Activated CD8-positive, alpha-beta memory T cell treated with anti-CD3 and anti-CD28 coated beads for 48 hours (primary cell): ENCODE data around the gene PVALEF.

Experiments used
- DNase-seq, 3 experiments: peaks; one replicate each; pipeline ENCODE4 v3.0.0-alpha.2; 2020; ENCODE audit warnings: low read depth in 2 of 3, low spot score in 2 of 3

Gene PVALEF

DNA sequence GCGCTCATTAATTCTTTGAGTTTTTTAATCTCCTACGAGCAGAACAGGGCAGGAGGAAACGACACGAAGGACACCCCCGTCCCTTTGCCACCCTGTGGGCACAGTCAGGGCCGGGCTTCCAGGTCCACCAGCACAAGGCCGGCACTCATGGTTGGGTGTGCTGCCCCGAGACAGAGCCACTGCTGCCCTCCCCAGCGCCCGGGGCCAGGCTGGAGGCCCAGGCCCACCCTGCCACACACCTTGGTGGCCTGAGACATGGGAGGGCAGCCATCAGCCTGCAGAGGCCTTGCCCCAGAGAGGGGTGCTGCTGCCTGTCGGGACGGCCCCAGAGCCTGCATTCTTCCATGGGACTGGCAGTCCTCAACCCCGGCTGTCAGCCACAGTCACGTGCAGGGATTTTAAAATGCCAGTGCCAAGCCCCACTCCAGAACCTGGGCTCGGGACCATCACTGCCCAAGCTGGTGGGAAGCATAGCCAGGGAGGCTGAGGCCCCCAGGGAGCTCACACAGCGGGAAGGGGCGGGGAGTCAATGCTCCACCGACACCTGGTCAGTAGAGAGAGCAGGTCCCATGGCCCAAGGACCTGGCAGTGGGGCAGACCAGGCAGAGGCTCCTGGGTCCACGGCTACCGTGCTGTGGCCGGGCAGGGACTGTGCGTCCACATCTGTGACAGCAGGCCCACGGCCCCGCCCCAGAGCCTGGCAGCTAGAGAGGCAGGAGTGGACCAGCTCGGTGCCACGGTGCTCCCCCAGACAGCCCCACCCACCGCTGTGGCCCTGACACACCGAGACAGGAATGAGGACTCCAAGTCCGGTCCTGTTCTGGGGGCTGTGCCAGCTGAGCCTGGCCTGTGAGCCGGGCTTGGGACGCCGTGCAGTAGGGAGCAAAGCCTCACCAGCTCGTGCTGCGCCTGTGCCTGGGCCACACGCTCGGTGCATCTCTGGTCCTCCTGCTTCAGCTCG is 29.9 kb downstream of the PVALEF start:
- DNase-seq = no peak

DNA sequence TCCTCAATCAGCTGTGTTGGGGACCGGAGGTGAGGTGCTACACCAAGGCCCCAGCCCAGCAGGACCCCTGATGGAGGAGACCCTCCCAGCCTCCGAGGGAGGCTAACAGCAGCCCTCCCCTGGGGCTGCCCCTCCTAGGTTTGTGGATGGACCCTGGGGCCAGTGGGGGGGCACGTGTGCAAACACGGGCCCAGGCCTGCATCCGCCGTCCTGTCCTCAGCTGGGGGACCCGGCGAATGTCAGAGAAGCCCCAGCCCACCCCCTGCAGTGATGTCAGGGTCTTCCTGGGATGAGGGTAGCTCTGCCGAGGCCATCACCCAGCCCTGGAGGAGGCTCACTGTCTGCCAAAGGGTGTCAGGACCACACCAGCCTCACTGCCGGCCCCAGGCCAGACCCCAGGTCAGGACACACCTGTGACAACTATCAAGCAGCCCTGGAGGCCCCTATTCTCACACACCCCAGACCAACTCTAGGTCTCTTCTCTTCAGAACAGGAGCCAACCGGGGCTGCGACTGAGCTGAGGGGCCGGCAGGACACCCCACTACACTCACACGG is 30.7 kb downstream of the PVALEF start:
- DNase-seq = no peak

DNA sequence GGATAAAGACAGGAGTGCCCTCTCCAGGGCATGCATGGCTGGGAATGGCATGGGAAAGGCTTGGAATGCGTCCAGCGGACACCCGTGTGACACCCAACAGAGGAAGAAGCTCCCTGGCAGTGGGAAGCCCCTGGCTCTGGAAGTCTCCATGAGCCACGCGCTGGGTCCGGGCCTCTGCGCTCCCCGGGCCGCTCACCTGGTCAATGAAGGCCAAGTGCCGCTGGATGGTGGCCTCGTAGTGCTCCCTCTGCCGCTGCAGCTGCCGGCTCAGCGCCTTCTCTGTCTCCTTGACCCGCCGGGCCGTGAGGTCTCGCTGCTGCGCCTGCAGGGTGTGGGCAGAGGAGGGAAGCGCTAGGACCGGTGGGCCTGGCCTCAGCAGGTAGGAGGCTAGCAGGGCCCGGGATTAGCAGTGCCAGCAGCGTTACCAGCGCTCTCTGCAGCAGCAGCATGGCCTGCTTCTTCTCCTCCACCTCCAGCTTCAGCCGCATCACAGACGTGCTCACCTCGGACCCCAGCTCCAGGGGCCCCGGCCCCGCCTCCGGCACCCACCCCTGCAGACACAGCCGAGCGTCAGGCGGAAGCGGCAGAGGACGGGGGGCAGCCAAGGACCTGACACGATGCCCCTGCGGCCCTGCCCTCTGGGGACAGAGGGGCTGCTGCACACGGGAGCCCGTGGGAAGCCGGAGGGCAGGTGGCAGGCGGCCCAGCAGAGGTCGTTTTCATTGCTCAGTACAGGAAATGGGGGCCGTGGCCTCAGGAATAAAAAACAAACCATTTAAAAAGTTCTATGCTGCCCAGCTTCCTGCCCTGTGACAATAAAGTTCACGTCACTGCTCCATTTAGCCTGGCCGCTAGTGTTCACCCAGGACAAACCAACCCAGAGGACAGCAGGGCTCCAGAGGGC is 31.4 kb downstream of the PVALEF start:
- DNase-seq = no peak

DNA sequence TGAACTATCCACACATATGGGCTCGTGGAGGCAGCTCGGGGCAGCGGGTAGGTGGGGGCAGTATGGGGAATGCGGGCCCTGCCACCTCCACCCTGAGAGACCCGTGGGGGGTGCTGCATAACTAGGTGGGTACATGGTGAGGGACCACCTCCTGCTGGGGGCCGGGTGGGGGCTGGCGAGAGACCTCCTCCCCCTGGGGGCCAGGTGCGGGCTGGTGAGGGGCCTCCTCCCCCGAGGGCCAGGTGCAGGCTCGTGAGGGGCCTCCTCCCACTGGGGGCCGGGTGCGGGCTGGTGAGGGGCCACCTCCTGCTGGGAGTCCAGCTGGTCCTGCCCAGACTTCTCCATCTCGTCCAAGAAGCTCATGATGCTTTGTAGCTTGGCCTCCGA is 32.1 kb downstream of the PVALEF start:
- DNase-seq = no peak

DNA sequence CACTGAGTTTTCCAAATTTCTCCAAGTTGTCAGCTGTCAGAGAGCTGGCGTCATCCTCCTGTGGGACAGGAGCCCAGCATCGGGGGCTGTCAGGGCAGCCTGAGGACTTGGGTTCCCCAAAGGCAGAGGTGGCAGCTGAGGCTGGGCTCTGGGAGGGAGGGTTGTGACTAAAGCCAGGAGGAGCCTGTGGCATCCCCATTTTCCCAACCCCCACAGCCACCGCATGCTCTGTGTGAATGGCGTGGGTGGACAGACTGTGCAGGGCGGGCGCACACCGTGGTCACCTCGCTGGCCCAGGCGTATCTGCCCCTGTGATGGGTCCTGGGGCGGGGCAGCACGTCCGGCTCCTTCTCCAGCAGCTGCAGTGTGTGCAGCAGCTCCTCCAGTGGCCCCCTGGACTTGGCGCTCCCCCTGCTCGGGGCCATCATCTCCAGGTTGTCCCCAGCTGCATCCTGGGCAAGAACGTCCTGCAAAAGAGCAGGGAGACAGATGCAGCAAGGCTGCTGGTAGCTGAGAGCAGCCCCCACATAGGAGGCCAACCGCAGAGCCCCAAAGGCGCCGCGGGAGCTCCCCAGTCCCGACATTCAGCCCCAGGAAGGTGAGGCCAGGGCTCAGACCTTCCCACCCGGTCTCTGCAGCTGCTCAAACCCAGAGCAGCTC is 32.7 kb downstream of the PVALEF start:
- DNase-seq = no peak

DNA sequence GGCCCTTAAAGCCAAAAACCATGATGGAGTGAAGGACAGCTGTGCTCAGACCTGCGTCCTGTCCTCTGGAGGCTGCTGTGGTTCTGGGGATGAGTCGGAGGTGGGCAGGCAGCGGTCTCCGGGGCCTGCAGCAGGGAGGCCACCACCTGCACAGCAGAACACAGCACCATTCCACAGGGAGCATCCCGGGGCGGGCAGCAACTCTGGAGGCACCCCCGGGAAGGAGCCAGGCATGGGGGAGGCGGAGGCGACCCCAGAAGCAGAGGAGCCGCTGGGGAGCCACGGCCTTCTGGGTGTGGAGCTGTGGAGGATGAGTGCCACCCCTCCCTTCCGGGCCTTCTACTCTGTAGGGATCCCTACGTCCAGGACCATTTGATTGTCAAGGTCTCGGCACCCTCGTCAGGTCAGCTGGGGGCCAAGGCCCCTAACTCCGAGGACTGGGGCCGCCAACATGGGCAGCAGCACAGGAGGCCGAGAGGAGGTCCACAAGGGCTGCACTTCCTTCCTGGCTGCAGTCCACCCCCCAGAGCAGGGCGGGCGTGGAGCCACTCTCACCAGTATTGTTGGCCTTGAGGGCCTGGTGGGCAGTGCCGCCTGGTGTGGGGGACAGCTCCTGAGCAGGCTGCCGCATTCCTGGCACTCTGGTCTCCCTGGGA is 33.6 kb downstream of the PVALEF start:
- no peak for DNase-seq

DNA sequence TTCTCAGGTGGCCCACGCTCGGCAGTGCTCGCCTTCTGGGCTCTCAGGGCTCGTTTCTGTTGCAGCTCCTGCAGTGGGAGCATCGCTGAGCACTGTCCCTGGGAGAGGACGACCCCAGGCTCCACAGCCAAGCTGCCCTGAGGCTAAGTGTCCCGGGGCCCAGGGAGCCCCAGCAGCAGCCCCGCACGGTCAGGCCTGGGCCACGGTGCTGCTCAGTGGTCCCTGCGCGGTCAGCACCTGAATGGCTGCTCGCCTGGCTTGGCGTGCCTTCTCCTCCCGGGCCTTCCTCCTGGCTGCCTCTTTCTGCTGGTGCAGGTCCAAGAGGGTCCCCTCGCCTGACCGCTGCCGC is 34.1 kb downstream of the PVALEF start:
- no peak for DNase-seq

DNA sequence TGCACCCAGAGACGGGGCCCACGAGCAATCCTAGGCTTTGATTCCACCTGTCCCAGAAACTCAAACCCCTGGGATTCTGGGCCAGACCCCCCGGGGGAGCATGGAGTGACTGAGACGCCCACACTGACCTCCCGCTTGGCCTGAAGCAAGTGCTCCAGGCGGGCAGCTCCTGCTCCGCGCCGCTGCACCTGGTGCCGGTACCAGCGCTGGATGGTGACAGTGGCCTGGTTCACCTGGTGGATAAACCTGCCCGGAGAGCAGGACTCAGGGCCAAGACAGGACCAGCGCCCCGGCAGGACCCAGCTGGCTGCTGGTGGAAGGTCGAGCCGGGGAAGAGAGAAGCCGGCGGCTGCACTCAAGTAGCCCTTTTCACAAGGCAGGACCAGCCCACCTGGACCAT is 34.9 kb downstream of the PVALEF start:
- DNase-seq = no peak

DNA sequence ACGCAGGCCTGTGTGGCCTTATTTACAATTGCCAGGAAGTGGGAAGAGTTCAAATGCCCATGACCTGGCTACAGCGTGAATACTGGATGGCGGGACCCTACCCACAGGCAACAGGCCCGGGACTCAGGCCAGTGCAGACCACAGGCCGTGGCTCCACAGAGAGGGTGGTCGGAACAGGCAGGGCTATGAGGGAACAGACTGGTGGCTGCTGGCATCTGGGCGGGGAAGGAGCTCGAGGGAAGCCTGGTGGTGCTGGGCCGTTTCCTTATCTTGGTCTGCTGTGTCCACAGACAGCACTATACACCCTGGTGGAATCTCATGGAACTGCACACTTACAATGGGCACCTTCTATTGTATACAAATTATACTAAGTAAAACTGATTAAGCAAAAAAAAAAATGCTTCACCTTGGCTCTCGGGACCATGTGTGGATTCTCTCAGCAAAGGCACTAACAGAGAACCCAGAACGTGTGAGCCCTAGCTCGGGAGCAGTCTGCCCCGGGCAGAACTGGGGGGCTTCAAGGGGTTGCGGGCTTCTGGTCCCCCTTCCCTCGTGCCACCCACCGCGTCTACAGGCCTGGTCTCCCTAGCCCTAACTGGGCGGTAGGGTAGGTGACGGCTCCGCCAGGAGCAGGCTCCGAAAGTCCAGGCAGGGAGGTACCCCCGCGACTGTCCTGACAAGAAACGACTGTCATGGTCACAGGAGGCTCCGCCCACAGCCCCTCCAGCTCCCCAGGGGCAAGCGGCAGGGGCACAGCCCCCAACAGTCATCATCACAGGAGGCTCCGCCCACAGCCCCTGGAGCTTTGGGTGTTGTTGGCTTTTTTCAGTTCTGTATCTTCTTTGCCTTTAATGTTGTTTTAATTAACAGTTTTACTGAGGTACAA is 35.6 kb downstream of the PVALEF start:
- DNase-seq = no peak

DNA sequence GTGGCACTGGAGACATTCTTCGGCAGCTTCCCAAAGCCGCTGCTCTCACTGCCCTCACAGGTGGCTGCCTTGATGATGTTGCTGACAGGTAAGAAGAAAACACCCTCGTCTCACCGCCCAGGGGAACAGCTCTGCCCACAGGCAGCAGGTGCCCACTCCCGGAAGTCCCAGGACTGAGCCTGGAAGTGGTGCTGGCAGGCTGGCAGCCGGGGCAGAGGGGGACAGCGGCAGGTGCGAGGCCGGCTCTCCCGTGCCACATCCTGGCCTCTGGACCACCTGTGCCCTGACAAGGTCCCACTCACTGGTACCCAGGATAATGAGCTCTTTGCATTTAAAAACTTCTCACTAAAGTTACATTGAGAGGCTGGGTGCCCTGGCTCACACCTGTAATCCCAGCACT is 37.0 kb downstream of the PVALEF start:
- no peak for DNase-seq

DNA sequence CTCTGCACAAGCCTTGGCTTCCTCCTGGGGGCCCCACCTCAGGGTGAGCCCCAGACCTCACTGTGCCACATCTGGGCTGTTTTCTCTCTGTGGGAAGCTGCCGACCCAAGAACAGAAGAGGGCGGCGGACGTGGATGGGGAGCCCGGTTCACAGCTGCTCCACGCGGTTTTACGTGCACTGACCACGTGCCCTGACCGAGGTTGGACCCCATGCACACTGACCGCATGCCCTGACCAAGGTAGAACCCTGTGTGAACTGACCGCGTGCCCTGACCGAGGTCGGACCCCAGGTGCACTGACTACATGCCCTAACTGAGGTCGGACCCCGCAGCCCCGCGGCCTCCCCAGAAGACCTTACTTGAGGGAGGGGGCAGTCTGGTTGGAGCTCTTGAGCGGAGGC is 37.8 kb downstream of the PVALEF start:
- no peak for DNase-seq

DNA sequence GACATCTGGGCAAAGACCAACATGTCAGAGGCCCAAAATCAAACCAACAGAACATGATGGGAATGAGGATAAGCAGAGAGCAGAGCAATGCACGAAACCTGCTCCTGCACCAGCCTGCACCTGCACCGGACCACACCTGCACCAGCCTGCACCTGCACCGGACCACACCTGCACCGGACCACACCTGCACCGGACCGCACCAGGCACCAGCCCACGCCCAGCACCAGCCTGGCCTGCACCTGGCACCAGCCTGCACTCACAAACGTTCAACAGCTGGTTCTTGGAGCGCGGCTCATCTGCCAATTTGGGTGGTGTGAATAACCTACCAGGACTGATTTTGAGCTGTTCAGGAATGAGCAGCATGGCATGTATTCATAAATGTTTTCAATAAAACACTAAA is 39.3 kb downstream of the PVALEF start:
- DNase-seq = no peak

DNA sequence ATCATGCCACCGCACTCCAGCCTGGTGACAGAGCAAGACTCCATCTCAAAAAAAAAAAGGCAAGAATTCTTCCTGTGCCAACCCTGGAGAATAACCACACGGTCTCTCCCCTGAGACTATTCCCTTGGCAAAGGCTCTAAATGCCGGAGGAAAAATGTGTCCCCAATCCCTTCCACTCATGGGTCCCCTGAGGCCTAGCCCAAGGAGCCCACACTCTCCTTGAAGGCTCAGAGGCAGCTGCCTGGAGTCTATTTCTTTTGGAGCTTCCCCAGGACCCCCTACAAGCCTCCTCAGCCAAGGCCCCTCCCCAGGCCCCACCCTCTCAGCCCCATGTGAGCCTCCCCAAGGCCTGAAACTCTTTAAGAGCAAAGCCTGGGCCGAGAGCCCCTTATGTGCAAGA is 40.9 kb downstream of the PVALEF start:
- no peak for DNase-seq

DNA sequence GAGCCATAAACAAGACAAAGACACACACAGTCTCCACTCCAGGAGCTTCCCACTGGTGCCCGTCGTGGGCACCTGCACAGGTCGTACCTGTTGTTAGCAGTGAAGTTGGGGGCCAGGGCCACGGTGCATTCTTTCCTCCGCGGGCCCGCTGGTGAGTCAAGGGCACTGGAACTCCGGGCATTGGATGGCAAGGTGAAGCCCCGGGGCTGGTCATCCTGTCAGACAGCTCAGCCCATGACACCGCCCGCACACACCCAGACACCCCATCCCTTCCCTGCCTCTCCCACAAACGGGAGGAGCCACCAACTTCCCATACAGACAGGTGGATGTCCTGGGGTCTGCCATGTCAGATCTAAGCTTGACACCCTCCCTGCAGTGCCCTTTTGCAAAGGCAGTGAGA is 41.4 kb downstream of the PVALEF start:
- DNase-seq = no peak

DNA sequence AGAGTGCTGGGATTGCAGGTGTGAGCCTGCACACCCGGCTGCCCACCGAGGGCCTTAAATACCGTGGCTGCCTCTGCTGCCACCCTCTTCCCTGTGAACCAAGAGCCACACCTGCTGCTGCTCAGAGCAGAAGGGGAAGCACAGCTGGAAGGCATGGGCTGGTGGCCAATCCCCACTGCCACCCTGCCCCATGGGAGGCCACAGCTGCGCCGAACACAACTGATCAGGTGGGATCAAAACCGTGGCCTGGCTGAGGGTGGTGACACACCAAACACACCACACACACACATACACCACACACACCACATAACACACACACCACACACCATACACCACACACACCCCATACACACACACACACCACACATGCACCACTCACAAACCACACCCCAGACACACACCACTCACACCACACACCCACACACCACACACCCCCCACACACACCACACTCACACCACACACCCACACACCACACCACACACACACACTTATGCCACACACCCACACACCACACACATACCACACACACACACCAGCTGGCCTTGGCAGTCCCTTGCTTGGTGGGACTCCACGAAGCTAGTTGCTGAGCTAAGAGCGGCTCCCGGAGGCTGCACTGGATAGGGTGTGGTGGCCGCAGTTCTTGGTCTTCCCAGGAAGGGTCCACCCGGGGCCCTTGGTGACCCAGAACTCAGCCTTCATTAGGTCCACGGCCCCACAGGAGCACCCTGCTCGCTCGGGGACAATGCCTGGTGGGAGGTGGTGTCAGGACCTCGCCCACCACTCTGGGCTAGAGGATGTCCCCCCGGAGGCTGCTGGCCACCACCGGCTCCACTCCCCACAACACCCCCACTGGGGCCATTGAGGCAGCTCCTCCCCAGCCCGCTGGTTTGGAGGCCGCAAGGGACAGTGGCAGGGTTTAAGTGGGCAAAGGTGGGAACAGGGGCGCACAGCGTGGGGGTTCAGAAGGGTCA is 42.6 kb downstream of the PVALEF start:
- DNase-seq = no peak

DNA sequence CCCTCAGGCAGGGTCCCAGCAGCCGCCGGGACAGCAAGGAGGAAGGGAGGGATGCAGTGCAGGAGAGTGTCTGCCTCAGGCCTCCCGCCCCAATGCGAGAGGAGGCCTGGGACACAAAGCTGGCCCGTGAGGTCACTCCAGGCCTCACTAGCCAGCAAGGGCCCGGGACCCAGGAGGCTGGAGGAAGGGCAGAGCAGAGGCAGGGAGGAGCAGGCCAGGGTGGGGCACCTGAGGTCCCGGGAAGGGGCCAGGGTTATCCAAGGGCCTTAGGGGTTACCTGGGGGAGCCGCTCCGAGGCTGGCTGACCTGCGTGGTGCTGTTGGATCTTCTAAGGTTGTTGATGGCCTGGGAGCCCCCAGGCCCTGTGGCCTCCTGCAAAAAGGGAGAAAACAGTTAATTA is 43.3 kb downstream of the PVALEF start:
- DNase-seq = no peak

DNA sequence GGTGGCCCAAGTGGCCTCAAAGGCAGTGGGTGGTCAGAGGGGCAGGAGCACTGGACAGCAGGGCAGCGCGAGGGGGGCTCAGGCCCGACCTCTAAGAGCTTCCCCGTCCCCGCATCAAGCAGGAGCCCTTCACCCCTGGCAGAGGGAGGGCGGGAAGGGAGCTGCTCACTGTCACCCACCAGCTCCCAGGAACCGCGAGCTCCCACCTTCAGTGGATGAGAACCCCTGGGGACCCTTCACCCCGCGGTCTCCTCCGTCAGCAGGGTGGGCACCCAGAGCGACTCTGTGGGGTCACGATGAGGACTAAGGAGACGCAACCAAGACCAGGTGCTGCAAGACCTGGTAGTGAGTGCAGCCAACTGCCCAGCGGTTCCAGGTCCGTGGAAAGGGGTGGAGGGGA is 43.8 kb downstream of the PVALEF start:
- DNase-seq = no peak

DNA sequence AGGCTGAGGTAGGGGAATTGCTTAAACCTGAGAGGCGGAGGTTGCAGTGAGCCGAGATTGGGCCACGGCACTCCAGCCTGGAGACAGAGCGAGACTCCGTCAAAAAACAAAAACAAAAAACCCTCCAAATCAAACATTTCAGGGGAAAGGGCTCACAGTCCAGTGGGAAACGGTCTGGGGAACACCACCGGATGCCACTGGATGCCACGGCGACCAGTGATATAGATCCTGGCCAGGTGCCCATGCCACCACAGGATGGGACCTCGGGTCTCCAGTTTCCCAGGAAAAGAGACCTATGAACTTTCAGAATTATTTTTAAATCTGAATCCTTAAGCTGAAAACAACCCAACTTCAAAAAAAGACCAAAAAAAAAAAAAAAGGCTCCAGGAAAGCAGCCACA is 45.2 kb downstream of the PVALEF start:
- no peak for DNase-seq

DNA sequence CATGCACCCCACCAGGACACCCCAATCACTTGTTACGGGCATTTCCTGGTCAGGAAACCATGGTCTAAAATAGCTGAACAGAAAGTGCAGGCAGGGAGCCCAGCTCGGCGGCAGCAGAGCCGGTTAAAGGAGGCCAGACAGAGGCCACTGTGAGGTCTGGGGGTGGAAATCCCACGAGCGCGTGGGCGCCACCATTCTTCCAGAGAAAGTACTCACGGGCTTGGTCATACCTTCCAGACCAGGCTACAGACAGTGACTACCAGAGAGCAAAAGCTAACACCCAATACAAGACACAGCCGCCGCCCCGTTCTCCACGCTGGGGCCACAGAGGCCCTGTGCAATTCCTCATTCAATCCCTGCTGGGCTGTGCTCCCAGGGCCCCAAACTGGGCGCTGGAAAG is 45.6 kb downstream of the PVALEF start:
- DNase-seq = no peak
